Activated T-cell treated with anti-CD3 and anti-CD28 coated beads for 24 hours (primary cell): ENCODE data around the gene PARD3.
"Not testable (repeated sequence)": the region's sequence is repeated elsewhere in the genome, so short reads cannot be mapped to it uniquely, and the experiment has no call there.

Experiments
- DNase-seq: peaks from one replicate; pipeline ENCODE4 v3.0.0-alpha.2; 2020; ENCODE audit warnings: low read depth

The PARD3 gene

GRCh38 chr10:34648919-34649318 lies 166.2 kb downstream of the PARD3 start:
- DNase-seq: no peak

- DNase-seq: no peak
These were observed 166.9 kb downstream of the PARD3 start for GRCh38 chr10:34647875-34648865.

- DNase-seq: no peak
These were observed 167.9 kb downstream of the PARD3 start for GRCh38 chr10:34647160-34647559.

- no peak for DNase-seq
These were observed 168.8 kb downstream of the PARD3 start for GRCh38 chr10:34646331-34646730.

GRCh38 chr10:34644815-34645214 lies 170.3 kb downstream of the PARD3 start:
- not testable (repeated sequence) for DNase-seq

- DNase-seq: no peak
These were observed 170.9 kb downstream of the PARD3 start for GRCh38 chr10:34644224-34644623.

GRCh38 chr10:34643620-34644019 lies 171.5 kb downstream of the PARD3 start:
- no peak for DNase-seq

- DNase-seq: no peak
These were observed 173.1 kb downstream of the PARD3 start for GRCh38 chr10:34641913-34642558.

- DNase-seq: no peak
These were observed 173.8 kb downstream of the PARD3 start for GRCh38 chr10:34641147-34641912.

- DNase-seq: peak; percentile 58
These were observed 176.6 kb downstream of the PARD3 start for GRCh38 chr10:34638406-34639054.

- peak; percentile 51 for DNase-seq
These were observed 177.6 kb downstream of the PARD3 start for GRCh38 chr10:34637418-34637911.

- DNase-seq: no peak
These were observed 180.0 kb downstream of the PARD3 start for GRCh38 chr10:34635111-34635510.

GRCh38 chr10:34633374-34633773 lies 181.7 kb downstream of the PARD3 start:
- no peak for DNase-seq

GRCh38 chr10:34629084-34629483 lies 186.0 kb downstream of the PARD3 start:
- DNase-seq: no peak

GRCh38 chr10:34628174-34628796 lies 186.8 kb downstream of the PARD3 start:
- no peak for DNase-seq

GRCh38 chr10:34627741-34628140 lies 187.4 kb downstream of the PARD3 start:
- DNase-seq: no peak

GRCh38 chr10:34627331-34627730 lies 187.8 kb downstream of the PARD3 start:
- DNase-seq: no peak

- DNase-seq: no peak
These were observed 188.8 kb downstream of the PARD3 start for GRCh38 chr10:34626158-34626880.

- DNase-seq: no peak
These were observed 190.6 kb downstream of the PARD3 start for GRCh38 chr10:34624323-34625153.

GRCh38 chr10:34622945-34623344 lies 192.2 kb downstream of the PARD3 start:
- DNase-seq: no peak
